Stimulated activated CD8-positive, alpha-beta memory T cell treated with anti-CD3 and anti-CD28 coated beads, Interleukin-12 subunit alpha, Interleukin-12 subunit beta, amount 100 ng/mL, for 4 hours (primary cell): Measurements from ENCODE around the gene PRUNE2.
"Not testable (repeated sequence)": the region's sequence is repeated elsewhere in the genome, so short reads cannot be mapped to it uniquely, and the experiment has no call there.

Experiments
- DNase-seq: peaks from one replicate; pipeline ENCODE4 v3.0.0-alpha.2; 2020; ENCODE audit warnings: low read depth

Gene PRUNE2, protein sequence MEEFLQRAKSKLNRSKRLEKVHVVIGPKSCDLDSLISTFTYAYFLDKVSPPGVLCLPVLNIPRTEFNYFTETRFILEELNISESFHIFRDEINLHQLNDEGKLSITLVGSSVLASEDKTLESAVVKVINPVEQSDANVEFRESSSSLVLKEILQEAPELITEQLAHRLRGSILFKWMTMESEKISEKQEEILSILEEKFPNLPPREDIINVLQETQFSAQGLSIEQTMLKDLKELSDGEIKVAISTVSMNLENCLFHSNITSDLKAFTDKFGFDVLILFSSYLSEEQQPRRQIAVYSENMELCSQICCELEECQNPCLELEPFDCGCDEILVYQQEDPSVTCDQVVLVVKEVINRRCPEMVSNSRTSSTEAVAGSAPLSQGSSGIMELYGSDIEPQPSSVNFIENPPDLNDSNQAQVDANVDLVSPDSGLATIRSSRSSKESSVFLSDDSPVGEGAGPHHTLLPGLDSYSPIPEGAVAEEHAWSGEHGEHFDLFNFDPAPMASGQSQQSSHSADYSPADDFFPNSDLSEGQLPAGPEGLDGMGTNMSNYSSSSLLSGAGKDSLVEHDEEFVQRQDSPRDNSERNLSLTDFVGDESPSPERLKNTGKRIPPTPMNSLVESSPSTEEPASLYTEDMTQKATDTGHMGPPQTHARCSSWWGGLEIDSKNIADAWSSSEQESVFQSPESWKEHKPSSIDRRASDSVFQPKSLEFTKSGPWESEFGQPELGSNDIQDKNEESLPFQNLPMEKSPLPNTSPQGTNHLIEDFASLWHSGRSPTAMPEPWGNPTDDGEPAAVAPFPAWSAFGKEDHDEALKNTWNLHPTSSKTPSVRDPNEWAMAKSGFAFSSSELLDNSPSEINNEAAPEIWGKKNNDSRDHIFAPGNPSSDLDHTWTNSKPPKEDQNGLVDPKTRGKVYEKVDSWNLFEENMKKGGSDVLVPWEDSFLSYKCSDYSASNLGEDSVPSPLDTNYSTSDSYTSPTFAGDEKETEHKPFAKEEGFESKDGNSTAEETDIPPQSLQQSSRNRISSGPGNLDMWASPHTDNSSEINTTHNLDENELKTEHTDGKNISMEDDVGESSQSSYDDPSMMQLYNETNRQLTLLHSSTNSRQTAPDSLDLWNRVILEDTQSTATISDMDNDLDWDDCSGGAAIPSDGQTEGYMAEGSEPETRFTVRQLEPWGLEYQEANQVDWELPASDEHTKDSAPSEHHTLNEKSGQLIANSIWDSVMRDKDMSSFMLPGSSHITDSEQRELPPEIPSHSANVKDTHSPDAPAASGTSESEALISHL (N-terminal part only)

GRCh38 chr9:76905791-76906646 lies at the start of gene PRUNE2:
Gene PRUNE2 (minus strand): TSS chr9:76906114. CDS start chr9:76905963, 151 bp downstream.
- DNase-seq: no peak

- not testable (repeated sequence) for DNase-seq
Observed at GRCh38 chr9:76955406-76955805, 49.5 kb upstream of the PRUNE2 start.

DNA sequence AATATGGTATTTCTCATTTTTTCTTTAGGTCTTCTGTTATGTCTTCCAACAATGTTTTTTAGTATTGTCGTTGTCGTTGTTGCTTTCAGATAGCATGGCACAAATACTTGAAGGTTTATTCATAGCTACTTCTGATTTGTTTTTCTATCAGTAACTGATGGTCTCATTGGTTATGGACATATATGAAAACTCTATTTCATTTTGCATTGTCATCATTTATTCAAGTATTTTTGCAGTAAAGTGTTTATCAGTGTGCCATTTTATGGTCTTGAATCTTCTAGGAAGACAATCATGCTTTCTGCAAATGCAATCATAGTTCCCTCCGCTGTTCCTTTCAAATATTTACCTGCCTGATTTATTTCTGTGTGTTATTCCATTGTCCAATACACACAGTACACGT lies 44.0 kb upstream of the PRUNE2 start:
- no peak for DNase-seq

GRCh38 chr9:76944011-76944410 lies 38.1 kb upstream of the PRUNE2 start:
- no peak for DNase-seq

- no peak for DNase-seq
Observed at GRCh38 chr9:76943054-76943453, 37.1 kb upstream of the PRUNE2 start.

DNA sequence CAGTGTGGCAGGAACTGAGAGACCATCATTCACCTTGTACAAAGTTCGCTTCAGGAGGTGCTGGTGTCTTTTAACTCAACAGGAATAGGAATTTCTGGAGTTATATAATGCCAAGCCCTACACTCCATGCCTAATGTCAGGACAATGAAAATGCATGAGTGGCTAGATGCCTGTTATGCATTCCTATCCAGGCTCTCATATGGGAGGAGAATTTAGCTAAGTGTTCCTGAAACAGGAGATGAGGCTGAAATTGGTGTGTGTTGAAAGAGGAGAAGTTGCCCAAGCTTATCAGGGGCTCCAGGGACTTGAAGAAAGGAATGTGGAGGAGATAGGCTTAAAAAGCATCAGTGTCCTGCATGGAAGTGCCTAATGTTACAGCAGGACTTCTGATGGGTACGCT lies 26.8 kb upstream of the PRUNE2 start:
- DNase-seq: no peak

DNA sequence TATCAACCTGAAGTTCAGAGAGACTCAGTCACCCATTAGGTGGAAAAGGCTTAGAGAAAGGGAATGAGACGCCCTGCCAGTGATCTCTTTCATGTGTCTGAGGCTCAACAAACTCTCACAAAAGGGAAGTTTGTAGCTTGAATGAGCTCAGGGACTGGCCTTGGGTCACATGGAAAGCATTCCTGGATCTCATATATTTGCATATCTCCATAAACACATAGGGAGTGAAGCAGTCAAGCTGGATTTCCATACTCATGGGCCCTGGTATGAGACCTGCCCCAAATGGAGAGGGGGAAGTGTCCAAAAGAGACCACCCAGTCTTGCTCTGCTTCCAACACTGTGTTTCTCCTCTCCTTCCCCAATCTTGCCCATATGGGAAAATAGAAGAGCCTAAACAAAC lies 26.4 kb upstream of the PRUNE2 start:
- no peak for DNase-seq

- DNase-seq: no peak
Observed at GRCh38 chr9:76927540-76928240, 21.8 kb upstream of the PRUNE2 start.

GRCh38 chr9:76926846-76927245 lies 20.9 kb upstream of the PRUNE2 start:
- DNase-seq: no peak

GRCh38 chr9:76926324-76926741 lies 20.4 kb upstream of the PRUNE2 start:
- no peak for DNase-seq

DNA sequence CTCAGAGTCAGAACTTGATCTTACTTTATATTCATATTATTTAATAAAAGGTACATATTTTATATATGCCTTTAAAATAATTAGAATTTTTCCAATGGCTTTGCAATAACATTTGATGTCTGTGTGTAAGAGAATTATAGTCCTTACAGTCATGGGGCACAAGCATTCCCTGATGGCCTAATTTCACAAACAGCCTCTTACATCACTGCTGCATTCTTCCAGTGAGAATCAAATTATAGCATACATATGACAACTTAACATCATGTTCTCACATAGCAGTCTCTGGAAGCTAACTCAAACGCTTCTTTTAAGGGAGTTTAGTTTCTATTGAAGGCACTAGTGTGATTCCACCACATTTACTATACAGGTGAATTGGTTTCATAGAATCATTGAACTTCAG lies 15.3 kb upstream of the PRUNE2 start:
- no peak for DNase-seq

DNA sequence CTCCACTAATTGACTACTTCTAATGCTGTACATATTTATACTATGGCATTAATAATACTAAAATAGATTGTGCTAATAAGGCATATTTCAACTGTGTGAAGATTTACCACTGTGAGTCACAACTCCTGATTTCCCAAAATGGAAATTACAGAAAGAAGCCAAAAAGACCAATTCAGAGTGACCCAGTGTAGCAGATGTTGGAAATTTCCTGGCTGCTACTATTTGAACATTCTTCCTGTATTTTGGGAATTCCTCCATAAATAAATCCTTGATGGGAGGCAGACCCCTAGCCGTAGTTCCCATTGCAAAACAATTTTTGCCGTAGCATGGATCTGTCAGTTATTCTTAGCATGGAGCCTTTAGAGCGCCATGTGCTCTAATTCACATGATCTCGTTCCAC lies 11.4 kb upstream of the PRUNE2 start:
- no peak for DNase-seq

GRCh38 chr9:76916231-76916630 lies 10.3 kb upstream of the PRUNE2 start:
- no peak for DNase-seq

DNA sequence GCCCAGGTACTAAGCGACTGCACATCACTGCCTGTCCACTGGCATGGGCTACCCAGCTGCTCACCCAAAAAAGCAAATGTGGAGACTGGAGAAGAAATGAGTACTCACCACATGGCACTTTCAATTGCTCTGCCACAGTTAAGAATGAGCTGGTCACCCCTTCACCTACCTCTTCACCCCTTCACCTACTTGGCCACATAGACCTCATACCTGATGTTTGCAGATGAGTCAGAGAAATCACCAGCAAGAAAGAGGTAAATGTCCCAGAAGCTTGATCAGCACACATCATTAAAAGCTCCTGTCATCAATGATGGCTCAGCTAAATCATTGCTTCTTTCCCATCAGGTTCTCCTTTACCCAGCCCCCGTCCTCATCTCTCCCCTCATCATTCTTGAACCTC lies 7.6 kb upstream of the PRUNE2 start:
- no peak for DNase-seq

DNA sequence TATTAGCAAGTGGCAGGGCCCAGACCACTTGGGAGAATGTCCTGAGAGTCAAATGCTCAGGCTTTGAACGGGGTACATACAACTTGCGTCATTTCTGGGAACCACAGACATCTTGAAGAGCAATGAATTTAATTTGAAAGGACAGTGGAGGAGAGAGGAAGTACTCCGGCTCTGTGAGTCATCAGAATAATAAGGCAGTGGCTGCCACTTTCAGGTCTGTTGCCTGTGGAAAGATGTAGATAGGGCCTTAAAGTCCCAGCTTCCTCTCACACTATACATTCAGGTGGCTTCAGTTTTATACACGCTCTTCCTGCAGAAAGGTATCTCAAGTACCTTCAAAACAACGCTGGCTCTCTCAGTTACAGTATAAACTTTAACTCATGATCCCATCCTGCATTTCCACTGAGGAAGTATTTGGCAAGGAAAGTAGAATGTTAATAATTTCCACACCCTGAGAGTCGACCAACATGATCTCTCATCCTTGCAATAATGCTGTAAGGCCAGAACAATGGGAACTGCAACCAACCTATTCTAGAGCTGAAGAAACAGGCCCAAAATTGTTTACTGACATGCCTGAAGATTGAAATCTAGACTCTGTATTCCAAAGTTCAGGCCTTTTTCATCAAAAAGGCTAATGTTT lies 6.8 kb upstream of the PRUNE2 start:
- no peak for DNase-seq

DNA sequence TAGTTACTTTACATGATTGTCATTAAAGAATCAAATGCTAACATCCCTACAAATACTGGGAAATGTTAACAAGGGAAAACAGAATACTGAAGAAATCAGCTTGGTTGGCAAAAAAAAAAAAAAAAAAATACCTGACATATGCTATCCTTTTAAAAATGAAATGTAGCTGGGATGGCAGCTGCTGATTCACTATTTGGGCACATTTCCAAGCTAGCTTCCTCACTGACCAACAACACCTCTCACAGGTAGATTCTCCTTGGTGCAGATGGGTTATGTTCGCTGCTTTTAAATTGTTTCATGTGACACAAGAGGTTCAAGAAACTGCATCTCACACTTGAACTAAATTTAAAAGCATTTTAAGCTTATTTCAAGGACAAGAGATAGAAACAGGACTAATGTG lies 6.1 kb upstream of the PRUNE2 start:
- DNase-seq: no peak

DNA sequence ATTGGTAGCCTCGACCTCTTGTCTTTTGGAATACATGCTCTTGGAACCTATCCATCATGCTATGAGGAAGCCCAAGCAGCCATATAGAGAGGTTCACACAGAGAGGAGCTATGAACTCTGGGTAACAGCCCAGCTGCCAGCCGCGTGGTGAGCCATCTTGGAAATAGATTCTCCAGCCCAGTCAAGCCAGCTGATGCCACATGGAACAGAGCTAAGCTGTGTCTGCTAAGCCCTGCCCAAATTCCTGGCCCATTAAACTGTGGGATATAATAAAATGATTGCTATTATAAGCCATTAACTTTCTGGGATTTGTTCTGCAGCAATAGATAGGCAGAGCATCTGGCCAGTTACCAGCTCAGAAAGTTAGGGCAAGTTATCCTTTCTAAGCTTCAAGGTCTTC lies 4.9 kb upstream of the PRUNE2 start:
- no peak for DNase-seq

- no peak for DNase-seq
Observed at GRCh38 chr9:76906647-76906975, 697 bp upstream of the PRUNE2 start.

- DNase-seq: no peak
Observed at GRCh38 chr9:76904661-76905457, 1.1 kb downstream of the PRUNE2 start.

- no peak for DNase-seq
Observed at GRCh38 chr9:76902395-76902794, 3.5 kb downstream of the PRUNE2 start.
